Stimulated activated CD4-positive, alpha-beta T cell treated with anti-CD3 and anti-CD28 coated beads, TNF-alpha, amount 100 ng/mL, for 24 hours (primary cell): ENCODE measurements around the gene PRDM1.
A peak's percentile ranks its signal among the peaks of the same experiment; 100 is the strongest.

ENCODE experiments used
- DNase-seq, 3 experiments: peaks; one replicate each; pipeline ENCODE4 v3.0.0-alpha.2; 2020; ENCODE audit warnings: low read depth in 3 of 3

The PRDM1 gene

DNA sequence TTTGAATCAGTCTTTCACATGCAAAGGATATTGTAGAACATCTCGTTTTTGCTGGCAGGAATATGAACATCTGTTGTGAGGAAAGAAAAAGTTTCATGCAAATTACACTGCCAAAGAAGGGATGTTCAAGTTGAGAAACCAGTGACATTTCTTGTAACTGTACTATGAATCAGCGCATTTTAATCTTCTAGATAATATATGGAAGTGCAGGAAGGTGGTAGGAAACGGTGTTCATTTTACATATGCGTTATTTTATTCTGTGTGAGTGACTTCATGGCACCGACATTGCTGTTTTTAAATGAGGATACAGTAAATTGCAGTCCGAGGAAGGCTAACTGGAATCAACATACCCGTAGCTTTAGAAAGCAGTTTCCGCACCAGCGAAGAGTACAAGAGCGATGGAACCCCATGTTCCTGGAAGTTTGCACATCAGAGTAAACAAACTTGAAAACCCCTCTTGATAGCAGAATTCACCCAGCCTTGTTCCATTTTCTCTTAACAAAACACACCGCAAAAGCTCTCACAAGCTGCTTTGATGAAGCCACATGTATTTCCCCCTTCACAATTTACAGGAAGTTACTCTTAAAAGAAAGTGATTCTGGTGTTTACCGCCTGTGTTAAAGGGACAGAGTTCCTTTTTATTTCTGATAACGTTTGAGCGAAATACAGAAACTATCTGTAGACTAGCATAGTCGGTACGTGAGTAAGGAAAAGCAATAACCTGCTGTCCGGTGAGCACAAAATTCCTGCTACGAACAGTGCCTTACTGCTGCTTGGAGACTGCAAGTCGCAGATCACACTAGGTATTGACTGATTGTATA lies 11.5 kb downstream of the PRDM1 start:
- DNase-seq: no peak

DNA sequence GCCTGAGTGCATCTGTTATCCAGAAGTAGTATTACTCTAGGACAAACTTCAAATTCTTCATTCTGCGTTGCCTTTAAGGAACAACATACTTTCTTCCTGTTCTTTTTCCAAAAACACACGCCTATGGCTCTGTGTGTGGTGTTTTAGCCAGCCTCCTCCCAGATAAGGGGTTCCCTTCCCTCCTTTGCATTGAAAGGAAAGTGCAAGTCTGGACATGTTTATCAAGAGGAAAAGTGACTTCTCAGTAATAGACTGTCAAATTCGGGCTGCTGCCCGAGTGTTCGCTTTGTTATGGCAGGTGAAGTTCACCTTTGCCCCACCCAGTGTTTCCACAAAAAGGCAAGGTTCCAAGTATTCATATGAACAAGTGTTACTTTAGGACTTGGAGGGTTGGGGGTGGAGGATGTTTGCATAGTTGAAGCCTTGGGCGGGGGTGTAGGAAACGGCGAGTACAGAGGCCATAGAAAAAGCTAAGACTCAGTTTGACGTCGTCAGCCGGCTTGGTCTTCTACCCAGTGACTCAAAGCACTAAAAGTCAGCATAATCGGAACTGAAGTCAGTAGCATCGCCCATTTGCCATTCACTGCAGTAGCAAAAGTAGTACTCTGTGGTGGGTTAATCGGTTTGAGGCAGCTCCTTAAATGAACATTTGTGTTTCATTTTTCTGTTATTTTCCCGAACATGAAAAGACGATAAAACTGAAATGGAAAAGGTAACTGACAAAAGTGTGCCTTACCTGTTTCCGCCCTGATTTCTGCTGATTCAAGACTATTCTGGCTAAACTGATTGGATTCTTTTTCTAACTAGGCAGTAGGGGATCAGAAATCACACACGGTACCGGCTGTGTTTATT lies 12.5 kb downstream of the PRDM1 start:
- DNase-seq: peak; percentile 68 to 80 (median 79)

DNA sequence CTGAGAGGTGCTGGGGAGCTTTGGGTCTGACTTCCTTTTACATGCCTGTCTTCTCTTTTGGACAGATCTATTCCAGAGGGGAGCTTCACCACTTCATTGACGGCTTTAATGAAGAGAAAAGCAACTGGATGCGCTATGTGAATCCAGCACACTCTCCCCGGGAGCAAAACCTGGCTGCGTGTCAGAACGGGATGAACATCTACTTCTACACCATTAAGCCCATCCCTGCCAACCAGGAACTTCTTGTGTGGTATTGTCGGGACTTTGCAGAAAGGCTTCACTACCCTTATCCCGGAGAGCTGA lies 13.1 kb downstream of the PRDM1 start:
- DNase-seq: no peak

DNA sequence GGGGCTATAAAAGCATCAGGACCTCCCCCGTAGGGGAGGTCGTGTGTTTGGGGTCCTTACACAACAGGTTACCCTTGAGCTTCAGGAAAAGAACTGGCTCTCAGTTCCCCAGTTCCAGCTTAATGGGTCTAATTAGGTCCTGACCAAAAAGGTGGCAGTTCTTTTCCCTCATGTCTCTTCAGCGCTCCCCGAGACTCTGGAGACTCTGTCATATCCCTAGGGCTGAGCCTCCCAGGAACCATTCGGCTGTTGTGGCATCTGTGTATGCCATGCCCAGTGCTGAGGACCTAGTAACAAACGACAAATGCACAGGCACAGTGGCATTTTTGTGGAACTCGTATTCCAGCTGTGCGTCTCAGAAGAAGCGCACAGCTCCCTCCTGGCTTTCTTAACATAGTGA lies 14.6 kb downstream of the PRDM1 start:
- no peak for DNase-seq

DNA sequence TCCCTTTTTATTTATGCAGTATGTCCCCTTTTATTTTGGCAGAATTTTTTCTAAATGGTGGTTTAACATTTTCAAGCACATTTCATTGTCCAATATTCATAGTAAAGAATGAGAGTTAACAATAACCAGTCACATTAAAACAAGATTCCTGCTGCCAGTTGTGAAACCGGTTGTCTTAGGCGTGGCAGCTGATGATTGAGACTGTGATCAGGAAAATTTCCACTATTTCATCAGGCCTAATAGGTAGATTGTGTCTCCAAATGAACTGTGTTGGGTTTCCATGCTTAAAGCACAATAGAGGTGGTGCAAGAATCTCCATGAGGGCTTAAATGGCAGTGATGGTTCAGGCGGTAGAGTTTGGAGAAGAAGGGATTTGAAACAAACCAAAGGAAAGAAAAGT lies 15.3 kb downstream of the PRDM1 start:
- no peak for DNase-seq

DNA sequence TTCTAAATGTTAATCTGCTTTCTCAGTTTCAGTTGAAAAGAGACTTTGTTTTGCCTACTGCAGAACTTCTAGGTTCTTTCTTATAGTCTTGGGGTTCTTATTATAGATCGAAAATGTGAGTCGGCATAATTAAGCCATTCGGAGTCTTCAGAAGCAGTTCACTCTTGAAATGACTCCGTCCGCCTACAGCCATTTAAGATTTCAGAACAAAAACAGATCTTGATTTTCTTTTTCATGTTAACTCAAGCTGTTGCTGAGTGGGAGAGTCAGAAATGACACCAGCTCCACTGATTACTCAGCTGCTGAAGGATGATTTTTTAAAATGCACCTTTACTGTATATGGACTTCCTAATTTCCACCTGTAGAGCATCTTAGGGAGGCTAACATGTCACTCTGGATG lies 15.9 kb downstream of the PRDM1 start:
- DNase-seq: peak in 2 of 3 experiments; percentile 43 to 62

DNA sequence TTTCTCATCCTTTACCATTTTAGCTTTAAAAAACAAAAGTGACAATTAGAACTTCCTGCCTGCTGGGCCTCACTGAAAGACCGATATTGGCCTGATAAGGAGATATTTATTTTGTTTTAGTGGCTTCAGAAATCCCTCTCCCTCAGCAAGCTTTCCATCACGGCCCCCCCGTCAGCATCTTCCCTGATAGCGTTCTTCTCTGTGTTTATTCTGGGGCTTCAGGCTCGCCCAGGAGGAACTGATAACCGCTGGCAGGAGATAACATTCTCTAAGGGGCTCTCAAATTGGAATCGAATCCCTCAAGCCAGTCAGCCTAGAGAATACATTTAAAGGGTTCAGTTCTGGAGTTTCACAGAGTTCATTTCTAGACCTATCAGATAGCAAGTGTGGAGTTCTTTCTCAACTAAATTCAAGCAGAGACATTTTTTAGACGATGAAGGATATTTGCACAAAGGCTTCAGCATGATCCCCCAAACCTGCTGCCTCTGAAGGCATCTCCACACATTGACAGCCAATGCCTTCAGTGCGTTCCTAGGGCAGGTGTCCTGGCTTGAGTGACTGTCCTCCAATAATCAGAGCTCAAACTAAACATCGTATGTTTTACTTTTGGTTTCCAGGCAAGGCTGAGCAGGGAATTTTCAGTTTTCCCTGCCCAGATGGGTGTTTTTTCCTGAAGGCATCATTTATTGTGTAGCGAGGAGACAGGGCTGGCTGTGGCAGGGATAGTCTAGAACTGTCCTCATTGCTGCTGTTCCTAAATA lies 17.0 kb downstream of the PRDM1 start:
- DNase-seq: no peak

DNA sequence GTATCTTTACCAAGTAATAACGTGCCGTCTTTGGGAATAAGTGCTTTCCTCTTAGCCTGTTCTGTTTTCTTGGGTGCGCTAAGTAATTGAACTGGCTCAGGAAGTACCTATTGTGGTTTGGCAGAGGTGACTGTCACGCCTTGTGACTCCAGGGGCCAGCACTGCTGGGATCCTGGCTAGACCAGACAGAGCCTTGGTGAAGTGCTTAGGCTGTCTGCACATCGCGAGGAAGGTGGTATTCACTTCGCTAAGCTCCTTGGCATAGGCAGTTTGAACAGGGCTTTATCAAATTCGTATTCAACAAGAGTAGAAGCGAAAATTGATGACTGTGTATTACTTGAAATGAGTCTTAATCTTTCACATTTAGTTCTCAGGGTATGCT lies 17.6 kb downstream of the PRDM1 start:
- DNase-seq: no peak

DNA sequence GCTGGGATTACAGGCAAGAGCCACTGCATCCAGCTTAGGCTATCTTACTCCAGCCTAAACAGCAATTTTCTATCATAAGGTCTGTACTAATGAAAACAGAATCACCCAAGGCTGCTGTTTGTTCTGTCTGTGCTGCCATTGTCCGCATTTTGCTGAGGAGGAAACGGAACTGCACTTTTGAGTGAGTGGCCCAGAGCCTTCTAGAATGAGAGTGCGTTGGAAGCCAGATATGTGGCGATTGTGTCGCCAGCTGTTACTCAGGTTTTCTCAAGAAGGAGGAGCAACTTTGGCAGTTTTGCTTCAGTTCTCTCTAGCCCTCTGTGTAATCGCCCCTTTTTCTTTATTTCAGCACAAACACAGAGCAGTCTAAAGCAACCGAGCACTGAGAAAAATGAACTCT lies 18.3 kb downstream of the PRDM1 start:
- DNase-seq: no peak

DNA sequence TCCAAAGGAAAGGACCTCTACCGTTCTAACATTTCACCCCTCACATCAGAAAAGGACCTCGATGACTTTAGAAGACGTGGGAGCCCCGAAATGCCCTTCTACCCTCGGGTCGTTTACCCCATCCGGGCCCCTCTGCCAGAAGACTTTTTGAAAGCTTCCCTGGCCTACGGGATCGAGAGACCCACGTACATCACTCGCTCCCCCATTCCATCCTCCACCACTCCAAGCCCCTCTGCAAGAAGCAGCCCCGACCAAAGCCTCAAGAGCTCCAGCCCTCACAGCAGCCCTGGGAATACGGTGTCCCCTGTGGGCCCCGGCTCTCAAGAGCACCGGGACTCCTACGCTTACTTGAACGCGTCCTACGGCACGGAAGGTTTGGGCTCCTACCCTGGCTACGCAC lies 18.8 kb downstream of the PRDM1 start:
- no peak for DNase-seq

DNA sequence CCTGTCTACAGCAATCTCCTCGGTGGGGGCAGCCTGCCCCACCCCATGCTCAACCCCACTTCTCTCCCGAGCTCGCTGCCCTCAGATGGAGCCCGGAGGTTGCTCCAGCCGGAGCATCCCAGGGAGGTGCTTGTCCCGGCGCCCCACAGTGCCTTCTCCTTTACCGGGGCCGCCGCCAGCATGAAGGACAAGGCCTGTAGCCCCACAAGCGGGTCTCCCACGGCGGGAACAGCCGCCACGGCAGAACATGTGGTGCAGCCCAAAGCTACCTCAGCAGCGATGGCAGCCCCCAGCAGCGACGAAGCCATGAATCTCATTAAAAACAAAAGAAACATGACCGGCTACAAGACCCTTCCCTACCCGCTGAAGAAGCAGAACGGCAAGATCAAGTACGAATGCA lies 19.4 kb downstream of the PRDM1 start:
- DNase-seq: no peak

DNA sequence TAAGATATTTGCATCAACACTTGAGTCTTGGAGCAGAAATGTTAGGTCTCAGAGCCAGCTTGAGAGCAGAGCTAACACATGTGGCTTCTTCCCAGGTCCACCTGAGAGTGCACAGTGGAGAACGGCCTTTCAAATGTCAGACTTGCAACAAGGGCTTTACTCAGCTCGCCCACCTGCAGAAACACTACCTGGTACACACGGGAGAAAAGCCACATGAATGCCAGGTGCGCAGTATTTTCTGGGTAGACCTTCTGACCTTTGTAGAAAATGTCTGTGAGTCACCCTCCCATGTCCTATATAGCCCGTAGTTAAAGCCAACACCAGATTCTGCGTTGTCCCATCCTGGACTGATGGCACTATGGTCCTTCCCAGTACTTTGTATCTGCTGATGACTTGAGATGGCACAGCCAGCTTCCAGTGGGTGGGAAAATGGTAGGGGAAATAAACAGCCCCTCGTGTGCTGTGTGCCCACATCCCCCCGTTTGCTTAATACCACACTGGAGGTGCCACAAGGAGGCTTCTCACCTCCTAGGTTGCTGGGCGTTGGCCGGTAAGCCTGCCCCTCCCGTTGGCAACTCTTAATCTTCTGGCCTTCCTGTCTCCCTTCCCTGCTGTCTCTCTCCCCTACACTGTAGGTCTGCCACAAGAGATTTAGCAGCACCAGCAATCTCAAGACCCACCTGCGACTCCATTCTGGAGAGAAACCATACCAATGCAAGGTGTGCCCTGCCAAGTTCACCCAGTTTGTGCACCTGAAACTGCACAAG lies 20.3 kb downstream of the PRDM1 start:
- DNase-seq: no peak

DNA sequence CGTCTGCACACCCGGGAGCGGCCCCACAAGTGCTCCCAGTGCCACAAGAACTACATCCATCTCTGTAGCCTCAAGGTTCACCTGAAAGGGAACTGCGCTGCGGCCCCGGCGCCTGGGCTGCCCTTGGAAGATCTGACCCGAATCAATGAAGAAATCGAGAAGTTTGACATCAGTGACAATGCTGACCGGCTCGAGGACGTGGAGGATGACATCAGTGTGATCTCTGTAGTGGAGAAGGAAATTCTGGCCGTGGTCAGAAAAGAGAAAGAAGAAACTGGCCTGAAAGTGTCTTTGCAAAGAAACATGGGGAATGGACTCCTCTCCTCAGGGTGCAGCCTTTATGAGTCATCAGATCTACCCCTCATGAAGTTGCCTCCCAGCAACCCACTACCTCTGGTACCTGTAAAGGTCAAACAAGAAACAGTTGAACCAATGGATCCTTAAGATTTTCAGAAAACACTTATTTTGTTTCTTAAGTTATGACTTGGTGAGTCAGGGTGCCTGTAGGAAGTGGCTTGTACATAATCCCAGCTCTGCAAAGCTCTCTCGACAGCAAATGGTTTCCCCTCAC lies 21.0 kb downstream of the PRDM1 start:
- no peak for DNase-seq

DNA sequence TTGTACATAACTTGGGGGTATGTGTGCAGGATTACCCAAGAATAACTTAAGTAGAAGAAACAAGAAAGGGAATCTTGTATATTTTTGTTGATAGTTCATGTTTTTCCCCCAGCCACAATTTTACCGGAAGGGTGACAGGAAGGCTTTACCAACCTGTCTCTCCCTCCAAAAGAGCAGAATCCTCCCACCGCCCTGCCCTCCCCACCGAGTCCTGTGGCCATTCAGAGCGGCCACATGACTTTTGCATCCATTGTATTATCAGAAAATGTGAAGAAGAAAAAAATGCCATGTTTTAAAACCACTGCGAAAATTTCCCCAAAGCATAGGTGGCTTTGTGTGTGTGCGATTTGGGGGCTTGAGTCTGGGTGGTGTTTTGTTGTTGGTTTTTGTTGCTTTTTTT lies 22.0 kb downstream of the PRDM1 start:
- DNase-seq: no peak

DNA sequence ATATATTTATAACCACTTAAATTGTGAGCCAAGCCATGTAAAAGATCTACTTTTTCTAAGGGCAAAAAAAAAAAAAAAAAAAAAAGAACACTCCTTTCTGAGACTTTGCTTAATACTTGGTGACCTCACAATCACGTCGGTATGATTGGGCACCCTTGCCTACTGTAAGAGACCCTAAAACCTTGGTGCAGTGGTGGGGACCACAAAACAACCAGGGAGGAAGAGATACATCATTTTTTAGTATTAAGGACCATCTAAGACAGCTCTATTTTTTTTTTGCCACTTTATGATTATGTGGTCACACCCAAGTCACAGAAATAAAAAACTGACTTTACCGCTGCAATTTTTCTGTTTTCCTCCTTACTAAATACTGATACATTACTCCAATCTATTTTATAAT lies 22.9 kb downstream of the PRDM1 start:
- DNase-seq: no peak

DNA sequence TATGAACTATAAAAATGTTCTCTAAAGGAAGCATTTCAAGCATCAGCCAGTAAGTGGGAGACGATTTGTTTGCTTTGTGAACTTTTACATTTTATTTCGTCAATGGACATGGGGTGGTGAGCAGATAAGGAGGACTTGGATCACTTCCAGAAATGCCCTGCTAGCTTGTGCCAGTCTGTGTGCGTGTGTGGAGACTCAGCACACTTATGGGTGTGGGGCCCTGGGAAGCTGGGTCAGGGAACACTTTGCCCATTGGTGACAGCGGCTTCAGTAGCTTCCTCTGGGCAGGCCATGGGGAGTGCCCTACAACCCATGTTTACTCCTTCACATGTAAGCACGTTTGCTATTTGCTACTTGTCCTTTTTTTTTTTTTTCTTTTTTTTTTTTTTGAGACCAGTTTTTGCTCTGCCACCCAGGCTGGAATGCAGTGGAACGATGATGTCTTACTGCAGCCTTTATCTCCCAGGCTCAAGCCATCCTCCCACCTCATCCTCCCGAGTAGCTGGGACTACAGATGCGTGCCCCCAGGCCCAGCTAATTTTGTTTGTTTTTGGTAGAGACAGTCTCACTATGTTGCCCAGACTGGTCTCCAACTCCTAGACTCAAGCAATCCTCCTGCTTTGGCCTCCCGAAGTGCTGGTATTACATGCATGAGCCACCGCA lies 24.2 kb downstream of the PRDM1 start:
- no peak for DNase-seq

DNA sequence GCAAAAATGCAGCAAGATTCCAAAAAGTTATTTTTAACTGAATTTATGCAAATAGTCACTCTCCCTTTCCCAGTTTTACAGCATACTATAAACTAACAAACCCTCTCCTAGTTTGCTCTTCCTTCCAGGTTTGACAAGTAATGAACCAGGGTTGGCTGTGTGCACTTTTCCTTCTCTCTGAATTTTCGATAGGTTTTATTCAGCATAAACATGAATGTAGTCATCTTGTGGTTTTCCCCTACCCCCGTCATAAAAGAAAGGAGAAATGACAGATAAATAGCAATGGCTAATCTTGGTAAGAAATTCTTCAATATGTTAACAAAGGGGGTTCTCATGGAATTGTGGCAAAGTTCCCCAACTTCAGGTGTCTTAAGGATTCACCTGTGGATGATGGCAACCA lies 26.3 kb downstream of the PRDM1 start:
- no peak for DNase-seq

DNA sequence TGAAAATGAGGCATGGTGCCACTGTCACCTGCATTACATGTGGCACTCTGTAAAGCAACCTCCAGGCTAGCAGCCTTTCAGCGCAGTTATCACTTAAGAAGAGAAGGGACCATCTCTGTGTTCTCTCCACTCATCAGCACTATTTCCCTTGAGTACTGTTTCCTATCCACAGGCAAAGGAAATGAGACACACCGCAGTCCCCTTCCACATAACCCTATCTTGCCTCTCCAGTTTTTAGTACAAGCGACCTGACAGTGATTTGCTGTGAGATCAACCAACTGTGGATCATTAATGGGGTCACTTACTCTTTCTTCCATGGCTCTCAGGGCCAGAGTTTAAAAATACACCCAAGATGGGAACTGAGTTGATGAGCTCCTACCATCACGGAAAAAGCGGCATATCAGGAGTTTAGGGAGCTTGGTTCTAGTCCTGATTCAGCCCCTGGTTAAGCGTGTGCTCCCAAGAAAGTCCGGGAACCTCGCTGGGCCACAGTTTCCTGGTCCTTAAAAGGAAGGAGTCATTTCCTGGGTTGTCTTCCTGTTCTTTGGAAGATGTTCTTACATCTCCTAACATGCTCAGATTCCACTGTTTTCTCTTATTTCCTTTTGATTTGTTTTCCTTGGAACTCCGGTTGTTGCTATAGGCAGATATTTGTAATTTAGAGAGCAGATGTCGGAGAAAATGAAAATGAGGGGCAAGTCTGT lies 27.3 kb downstream of the PRDM1 start:
- no peak for DNase-seq

DNA sequence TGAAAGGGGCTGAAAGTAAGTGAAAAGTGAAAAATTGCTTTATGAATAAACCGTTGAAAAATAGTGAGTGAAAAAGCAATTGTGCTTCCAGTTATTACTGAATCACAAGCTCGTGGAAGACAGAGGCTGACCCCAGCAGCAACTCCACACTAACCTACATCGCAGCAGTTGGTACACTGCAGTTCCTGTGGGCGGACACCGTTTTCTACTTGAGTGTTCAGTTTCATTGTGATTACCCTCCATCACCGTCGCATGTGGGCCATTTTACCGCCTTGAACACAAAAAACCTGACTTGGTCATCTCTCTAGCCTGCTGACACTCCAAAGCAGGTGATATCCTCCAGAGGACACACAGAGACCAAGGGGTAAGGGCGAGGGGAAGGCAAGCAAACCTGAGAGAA lies 28.4 kb downstream of the PRDM1 start:
- peak in 1 of 3 experiments; percentile 73 for DNase-seq

DNA sequence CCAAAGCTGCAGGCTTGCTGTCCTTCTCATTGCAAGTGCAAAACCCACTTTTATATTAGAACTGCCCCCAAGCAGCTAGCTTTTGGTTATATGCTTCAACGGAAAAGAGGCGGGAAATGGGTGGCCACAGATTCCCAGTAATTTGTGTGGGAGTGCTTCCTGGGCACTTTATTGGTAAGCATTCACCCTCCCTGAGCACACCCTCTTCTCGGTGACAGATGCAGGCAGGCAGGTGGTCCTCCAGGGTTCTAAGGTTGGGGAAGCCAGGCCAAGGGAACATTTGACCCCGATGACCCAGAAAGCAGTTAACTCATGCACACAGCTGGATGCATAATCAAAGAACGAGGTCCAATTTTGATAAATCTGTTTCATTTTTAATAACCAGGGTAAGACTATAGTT lies 29.1 kb downstream of the PRDM1 start:
- no peak for DNase-seq
